ENCODE measurements around the gene SUSD2.
"Not testable (repeated sequence)": the region's sequence is repeated elsewhere in the genome, so short reads cannot be mapped to it uniquely, and the experiment has no call there.

SUSD2 gene

DNA sequence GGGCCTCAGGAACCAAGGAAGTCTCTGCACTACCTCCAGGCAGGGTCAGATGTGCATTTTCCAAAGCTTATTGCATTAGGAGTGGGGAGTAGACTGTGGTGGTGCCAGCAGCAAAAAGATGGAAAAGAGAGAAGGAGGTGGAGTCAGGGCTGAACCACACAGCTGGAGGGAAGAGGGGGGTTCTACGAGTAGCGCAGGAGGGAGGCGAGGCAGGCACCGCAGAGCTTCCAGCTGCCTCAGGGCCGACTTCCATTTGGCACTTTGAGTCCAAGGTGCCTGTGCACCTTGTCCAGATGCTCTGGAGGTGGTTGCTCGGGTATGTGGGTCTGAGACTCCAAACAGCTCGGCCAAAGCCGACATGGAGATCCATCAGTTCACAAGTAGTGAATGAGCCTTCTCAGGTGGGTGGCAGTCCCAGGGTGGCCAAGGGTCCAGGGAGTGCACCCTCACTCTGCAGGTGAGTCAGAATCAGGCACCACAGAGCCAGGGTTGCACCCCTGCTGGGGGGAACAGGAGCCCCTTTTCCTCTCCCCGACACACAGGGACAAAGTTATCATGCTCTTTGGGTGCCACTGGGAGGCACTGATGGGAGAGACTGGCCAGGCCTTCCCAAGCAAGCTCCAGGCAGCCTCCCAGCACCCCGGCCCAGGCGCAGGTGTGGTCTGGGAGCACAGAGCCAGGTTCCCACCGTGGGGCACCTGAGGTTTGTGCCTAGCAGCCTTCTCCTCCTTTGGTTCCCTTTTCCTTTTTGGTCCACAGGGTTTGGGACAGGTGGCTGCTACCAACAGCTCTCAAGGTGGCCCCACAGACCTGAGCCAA is 33.4 kb downstream of the SUSD2 start:
- no peak for DNase-seq

- no peak for DNase-seq
Measured at GRCh38 chr22:24216541-24217209, 35.4 kb downstream of the SUSD2 start.

DNA sequence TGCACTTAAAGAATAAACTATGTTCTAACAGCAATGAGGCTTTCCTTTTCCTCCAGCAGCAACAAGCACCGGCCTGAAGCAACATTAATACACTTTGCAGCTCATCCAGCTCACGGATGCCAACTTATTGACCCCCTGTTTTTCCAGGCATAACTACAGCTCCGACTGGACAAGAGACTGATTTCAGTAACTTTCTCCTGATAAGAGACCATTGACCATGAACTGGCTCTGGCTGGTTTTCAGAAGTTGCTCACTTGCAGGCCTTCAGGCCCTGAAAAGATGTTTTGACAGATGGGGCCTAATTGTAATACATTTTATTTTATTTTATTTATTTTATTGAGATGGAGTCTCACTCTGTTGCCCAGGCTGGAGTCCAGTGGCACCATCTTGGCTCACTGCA is 36.1 kb downstream of the SUSD2 start:
- DNase-seq, result no peak

GRCh38 chr22:24219750-24220149 is 38.5 kb downstream of the SUSD2 start:
- no peak for DNase-seq

GRCh38 chr22:24224468-24224867 is 43.2 kb downstream of the SUSD2 start:
- DNase-seq, result no peak

DNA sequence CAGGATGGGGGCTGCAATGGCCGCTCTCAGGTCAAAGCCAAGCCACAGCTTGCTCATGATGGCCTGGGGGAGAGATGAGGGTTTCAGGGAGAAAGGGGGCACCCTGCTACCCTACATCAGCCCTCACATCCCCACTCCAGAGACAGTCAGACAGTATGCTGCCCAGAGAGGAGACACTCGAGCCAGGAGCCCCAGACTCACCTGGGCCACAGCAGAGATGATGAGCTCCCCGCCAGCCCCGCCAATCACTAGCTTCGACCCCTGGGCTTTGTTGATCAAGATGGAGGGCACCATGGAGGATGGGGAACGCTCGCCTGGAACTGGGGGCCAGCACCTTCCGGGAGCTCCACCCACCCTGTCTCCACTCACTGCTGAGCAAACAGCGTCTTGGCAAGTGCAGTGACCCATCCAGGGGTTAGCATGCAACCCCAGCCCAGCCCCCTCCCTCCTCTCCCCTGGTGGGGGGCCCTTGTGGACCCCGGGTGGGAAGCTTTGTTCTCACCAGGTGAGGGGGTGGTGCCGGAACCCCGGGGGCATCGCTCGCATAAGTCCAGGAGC is 43.8 kb downstream of the SUSD2 start:
- no peak for DNase-seq

DNA sequence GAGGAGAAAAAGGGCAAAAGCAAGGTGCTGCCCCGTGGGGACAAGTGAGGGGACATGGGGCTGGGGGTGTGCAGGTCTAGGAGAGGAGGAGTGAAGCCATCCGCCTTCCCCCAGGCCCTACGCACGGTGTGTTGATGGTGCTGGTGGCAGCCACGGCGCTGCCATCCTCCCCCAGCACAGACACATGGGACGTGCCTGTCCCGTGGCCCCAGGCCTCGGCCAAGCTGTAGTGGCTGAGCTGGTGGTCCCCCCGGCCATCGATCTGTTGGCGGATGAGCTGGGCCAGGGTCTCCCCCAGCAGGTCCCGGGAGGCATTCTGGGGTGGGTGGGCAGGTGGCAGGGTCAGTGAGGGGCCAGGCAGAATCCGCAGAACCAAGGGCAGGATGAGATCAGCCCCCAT is 44.7 kb downstream of the SUSD2 start:
- no peak for DNase-seq

DNA sequence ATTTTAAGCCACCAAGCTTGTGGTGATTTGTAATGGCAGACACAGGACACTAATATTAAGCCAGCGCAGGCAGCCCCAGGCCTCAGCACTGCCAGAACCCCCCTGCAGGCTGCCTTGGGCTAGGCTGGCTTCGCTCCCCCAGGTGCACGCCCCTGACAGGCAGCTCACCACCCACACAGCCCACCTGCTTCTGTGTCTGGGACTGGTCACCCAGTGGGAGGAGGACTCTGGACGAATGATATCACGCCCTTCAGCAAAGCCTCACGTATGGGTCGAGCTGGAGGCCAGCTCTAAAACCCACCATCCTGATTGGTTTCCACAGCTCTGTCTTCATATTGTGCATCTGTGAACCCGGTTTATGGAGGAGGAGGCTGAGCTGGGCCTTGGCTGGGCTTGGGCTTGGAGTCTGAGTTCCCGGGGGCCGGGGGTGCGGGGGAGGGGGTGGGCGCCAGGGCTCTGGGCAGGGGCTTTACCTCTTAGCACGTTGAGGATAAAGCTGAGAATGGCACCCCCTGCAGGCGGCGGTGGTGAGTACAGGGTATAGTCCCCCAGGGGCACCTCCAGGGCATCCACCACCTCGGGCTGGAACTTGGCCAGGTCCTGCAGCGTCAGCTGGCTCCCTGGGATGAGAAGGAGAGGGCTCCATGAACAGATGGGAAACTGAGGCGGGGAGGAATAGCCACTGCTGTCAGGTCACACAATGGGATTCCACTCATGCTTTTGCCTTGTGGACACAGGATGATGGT is 49.8 kb downstream of the SUSD2 start:
- DNase-seq, result no peak

DNA sequence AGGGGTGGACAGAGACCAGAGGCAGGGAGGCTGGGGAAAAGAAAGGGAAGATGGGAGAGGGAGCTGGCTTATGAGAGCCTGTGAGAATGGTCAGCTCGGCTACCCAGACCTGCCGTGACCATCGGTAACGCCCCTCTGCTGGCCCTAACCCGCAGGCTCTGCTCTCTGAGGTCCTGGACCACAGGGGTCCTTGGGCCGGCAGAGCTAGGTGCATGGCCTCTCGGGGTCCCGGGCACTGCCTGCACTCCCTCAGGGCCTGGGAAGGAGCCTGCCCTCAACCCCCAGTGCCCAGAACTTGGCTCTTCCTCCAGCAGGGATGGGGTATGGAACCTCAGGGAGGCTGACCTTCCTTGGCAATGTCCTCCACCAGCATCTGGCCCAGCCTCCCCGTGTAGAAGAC is 50.4 kb downstream of the SUSD2 start:
- no peak for DNase-seq

- no peak for DNase-seq
Measured at GRCh38 chr22:24232124-24232523, 50.8 kb downstream of the SUSD2 start.

DNA sequence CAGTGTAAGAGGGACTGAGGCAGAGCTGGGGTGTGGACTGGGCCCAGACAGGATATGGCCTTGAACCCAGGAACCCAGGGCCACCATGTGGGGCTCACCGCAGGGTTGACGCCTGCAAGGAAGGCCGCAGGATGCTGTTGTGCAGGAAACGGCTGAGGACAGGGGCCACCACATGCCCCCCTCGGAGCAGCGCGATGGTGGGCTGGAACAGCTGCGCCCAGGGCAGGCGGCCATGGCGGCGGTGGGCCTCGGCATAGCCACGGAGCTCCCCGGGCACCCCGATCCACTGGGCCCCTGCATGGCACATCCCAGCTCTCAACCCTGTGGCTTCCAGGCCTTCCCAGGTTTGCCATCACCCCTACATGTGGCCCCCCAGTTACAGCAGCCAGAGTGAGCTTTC is 51.4 kb downstream of the SUSD2 start:
- no peak for DNase-seq

DNA sequence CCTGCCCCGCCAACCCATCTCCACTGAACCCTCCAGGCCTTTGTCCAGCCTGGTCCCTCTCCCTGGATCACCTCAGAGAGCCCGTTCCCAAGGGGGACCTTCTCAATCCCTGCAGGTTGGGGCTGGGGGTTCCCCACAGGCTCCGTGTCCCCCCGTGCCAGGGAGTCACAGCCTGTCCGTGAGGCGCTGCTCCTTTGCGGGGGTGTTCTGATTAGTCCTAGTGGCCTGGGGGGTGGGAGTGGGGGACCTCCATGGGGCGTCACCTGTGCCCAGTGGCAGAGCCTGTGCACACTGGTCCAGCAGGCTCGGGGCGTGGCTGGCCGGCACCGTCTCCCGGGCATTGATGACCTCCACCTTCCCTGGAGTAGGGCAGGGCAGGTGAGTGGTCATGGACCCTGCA is 51.9 kb downstream of the SUSD2 start:
- DNase-seq, result no peak

GRCh38 chr22:24233816-24234215 is 52.5 kb downstream of the SUSD2 start:
- no peak for DNase-seq

GRCh38 chr22:24235315-24235714 is 54.0 kb downstream of the SUSD2 start:
- DNase-seq, result no peak

GRCh38 chr22:24236656-24237055 is 55.4 kb downstream of the SUSD2 start:
- no peak for DNase-seq

GRCh38 chr22:24238101-24238694 is 56.9 kb downstream of the SUSD2 start:
- not testable (repeated sequence) for DNase-seq
